CD4-positive, alpha-beta T cell (primary cell): ENCODE measurements around the gene AUNIP. TPM values are rescaled to one million over a fixed set of nuclear protein-coding genes. Genes with fewer than 3 reads are reported as not detected.

Experiments
- ATAC-seq: fragments of 200-7000 bp; cut with Tn5 transposase; one replicate; pipeline ENCODE4 v1.10.0; 2022; ENCODE audit warnings: mild to moderate bottlenecking; ENCODE audit not compliant: poor library complexity
- CTCF ChIA-PET: fragments of 350-600 bp; sonication (Branson Sonifier 250); formaldehyde crosslinking; loops from one replicate; lab custom pipeline; 2021; ENCODE audit warnings: antibody characterized with exemption, inconsistent platforms; lab: Charles Lee
- POLR2A ChIA-PET: fragments of 350-600 bp; sonication (Branson Sonifier 250); formaldehyde crosslinking; loops from one replicate; lab custom pipeline; 2021; ENCODE audit warnings: antibody characterized with exemption, inconsistent platforms; lab: Charles Lee
- DNase-seq, 14 experiments: peaks; one replicate each; pipeline ENCODE4 v3.0.0-alpha.2; 2013 to 2020; ENCODE audit warnings: mixed read lengths in 2 of 14
- H3K27ac ChIP-seq, 2 donors: one replicate each; pipeline versions ENCODE4 v1.5.1 to v1.7.0; 2013; ENCODE audit warnings: low read length in 2 of 2, low read depth in 1 of 2, mild to moderate bottlenecking in 1 of 2
- H3K27me3 ChIP-seq, 2 experiments: 1 replicate in 1 of 2; 2 replicates in 1 of 2; pipeline versions ENCODE4 v1.6.1 to v1.7.0; 2013; ENCODE audit warnings: low read length in 2 of 2, control low read depth in 1 of 2, mild to moderate bottlenecking in 1 of 2, moderate library complexity in 1 of 2; ENCODE audit not compliant: insufficient read depth in 2 of 2, control insufficient read depth in 1 of 2
- H3K36me3 ChIP-seq: one replicate; pipeline ENCODE4 v1.6.1; 2013; ENCODE audit warnings: low read length, control low read depth; ENCODE audit not compliant: insufficient read depth
- H3K4me1 ChIP-seq: one replicate; pipeline ENCODE4 v1.6.1; 2013; ENCODE audit warnings: low read length, control low read depth; ENCODE audit not compliant: insufficient read depth
- H3K4me3 ChIP-seq: one replicate; pipeline ENCODE4 v1.5.1; 2013; ENCODE audit warnings: mild to moderate bottlenecking, low read length, moderate library complexity
- H3K9me3 ChIP-seq, 2 experiments: 1 replicate in 1 of 2; 2 replicates in 1 of 2; pipeline versions ENCODE4 v1.6.1 to v1.7.0; 2013; ENCODE audit warnings: low read length in 2 of 2, mild to moderate bottlenecking in 2 of 2, control low read depth in 1 of 2, moderate library complexity in 1 of 2; ENCODE audit not compliant: control insufficient read depth in 1 of 2, insufficient read depth in 1 of 2
- H3K27ac Mint-ChIP-seq: one replicate; pipeline ENCODE4 v1.8.0; 2020; ENCODE audit warnings: mixed read lengths
- H3K27me3 Mint-ChIP-seq: one replicate; pipeline ENCODE4 v1.8.0; 2021; ENCODE audit warnings: mixed read lengths
- H3K36me3 Mint-ChIP-seq: one replicate; pipeline ENCODE4 v1.8.0; 2021; ENCODE audit warnings: low read depth, mixed read lengths
- H3K4me1 Mint-ChIP-seq: one replicate; pipeline ENCODE4 v1.8.0; 2021; ENCODE audit warnings: low read depth, mixed read lengths
- H3K4me3 Mint-ChIP-seq: one replicate; pipeline ENCODE4 v1.8.0; 2020; ENCODE audit warnings: mild to moderate bottlenecking, mixed read lengths
- H3K9me3 Mint-ChIP-seq: one replicate; pipeline ENCODE4 v1.8.0; 2020; ENCODE audit warnings: mixed read lengths
- intact Hi-C, 2 experiments: fragments of 100-400 bp; cut with DNase I in 1 of 2; cut with micrococcal nuclease in 1 of 2; formaldehyde crosslinking; loops; one replicate each; pipeline versions ENCODE4 v1.15.1 to v1.9.0; 2023 to 2025; cut with DNase I, micrococcal nuclease
- total RNA-seq, 174 experiments: library from RNA in 2 of 174; stranded (reverse) in 2 of 174; gene quantifications; one replicate each; pipeline ENCODE4 v1.2.3 and lab custom pipeline; 2021 to 2026
- TF ChIP-seq, protein P1 (sequence below): fragments of 200-600 bp; IDR thresholded peaks from one replicate; pipeline ENCODE4 v1.8.0; 2022; ENCODE audit warnings: antibody characterized with exemption, mild to moderate bottlenecking

The AUNIP gene
- total RNA-seq, 2 experiments from 2014 or later: not detected

DNA sequence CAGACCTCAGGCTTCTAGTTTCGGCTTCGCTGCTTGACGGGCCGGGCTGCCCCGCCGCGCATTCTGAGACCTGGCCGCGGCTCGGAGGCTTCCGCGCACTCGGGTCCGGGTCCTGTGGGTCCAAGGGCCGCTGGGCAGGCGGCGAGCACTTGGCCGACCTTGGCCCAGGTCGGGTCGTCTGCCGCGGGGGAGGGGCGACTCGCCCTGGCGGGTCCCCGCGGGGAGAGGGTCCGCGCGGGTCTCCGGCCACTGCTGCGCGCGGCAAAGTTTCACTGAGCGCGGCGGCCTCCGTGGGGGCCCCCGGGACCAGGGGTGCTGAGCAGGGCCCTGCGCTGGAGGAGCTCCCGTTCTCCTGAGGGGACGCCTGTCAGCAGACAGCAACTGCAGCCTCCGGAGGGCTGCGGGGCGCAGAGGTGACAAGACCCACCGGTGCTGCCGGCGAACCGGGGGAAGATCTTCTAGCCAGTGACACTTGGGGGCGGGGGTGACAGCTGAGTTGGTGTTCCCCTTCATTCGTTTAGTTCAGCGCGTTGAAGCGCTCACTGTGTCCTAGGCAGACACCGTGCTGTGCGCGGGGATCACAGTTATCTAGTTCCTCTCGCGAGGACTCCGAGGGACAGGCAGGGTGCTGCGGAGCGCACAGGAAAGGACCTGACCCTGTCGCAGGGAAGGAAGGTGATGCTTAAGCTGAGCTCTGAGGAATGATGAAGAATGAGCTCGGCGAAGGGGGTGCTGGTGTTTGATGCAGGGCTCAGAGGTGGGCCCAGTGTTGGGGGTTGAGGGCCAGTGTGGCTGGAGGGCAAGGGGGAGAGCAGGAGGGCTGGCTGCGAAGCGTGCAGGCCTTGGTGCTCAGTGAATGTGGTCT lies 38.8 kb downstream of the AUNIP start:
- Mint-ChIP-seq H3K4me3 (peak overlapping the region; percentile 98), H3K9me3 (no peaks in the 10 kb centered on the region), H3K36me3 (peaks cover 23% of the 10 kb centered on the region), H3K27ac (peak overlapping the region; percentile 97), H3K27me3 (no peaks in the 10 kb centered on the region), H3K4me1 (peaks cover 50% of the 10 kb centered on the region)
- intact Hi-C loops: loop anchor here in 1 of 2 experiments (1.0 to 5.0 kb wide), 5 partner anchors 38 to 393 kb away; partner anchors contain the start of genes AUNIP, PAFAH2 and PAQR7
- Histone ChIP-seq H3K36me3 (peaks cover under 1% of the 10 kb centered on the region), H3K4me1 (peaks cover 44% of the 10 kb centered on the region), H3K27me3 (no peaks in the 10 kb centered on the region), H3K27ac (peak overlapping the region; percentile 88 to 89), H3K4me3 (peak overlapping the region; percentile 97), H3K9me3 (no peaks in the 10 kb centered on the region)
- DNase-seq: peak; percentile 54 to 89 (median 66)
- POLR2A ChIA-PET: interaction anchor here (0.7 to 3.7 kb wide), 47 partner anchors 10 to 651 kb away, joined by 3 to 43 read pairs (median 5); partner anchors contain the start of genes AUNIP, DHDDS, HMGN2 and PAFAH2
- TF ChIP-seq, protein P1, sequence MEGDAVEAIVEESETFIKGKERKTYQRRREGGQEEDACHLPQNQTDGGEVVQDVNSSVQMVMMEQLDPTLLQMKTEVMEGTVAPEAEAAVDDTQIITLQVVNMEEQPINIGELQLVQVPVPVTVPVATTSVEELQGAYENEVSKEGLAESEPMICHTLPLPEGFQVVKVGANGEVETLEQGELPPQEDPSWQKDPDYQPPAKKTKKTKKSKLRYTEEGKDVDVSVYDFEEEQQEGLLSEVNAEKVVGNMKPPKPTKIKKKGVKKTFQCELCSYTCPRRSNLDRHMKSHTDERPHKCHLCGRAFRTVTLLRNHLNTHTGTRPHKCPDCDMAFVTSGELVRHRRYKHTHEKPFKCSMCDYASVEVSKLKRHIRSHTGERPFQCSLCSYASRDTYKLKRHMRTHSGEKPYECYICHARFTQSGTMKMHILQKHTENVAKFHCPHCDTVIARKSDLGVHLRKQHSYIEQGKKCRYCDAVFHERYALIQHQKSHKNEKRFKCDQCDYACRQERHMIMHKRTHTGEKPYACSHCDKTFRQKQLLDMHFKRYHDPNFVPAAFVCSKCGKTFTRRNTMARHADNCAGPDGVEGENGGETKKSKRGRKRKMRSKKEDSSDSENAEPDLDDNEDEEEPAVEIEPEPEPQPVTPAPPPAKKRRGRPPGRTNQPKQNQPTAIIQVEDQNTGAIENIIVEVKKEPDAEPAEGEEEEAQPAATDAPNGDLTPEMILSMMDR: no peak
- CTCF ChIA-PET: interaction anchor here (0.8 to 1.7 kb wide), 7 partner anchors 10 to 414 kb away, joined by 3 to 7 read pairs (median 3); partner anchors contain the start of genes CEP85 and PAQR7
- ATAC-seq: peak; percentile 69

DNA sequence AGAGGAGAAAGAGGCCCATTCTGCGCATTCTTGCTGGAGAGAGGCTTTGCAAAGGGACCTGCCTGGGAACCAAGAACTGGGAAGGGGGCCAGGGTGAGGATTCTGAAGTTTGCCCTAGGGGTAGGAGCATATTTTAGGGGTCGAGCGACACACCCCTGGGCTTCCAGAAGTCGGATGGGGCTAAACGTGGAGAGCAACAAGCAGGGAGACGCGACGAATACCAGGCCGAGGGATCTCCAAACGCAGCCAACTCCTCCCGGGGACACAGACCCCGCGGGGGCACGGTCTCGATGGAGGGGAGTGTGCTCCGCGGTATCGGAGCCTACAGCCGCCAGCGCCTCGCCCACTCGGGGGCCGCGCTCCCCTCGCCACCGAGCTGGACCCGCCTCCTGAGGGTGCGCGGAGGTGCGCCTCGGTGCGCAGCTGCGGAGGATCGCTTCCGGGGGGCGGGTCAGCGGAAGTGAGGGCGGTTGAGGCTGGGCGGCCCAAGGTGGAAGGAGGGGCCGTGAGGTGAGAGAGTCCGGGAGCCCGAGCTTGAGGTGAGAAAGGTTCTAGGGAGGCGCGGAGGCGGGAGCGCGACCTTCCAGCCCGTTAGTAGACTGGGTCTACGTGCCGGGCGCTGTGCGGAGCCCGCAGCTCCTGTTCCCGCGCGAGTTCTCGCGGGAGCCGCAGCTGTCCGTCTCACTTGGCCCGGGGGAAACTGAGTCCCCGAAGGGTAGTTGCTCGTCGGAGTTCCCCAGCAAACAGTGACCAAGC lies 39.6 kb downstream of the AUNIP start, which contains the start of gene MTFR1L:
TSS of gene MTFR1L (plus strand) at position 464 of the 756 bp plus-strand sequence. CDS start 3,151 bp downstream, outside the sequence.
- ATAC-seq (peak; percentile 85), DNase-seq (peak; percentile 87 to 97 (median 93))
- peak within 1 kb of the TSS; percentile 97 for H3K4me3 ChIP-seq
- TF ChIP-seq, protein P1: no peak
- H3K9me3 Mint-ChIP-seq: no peaks in the 10 kb centered on the region
- peaks cover 2% of the 10 kb centered on the region for H3K36me3 ChIP-seq
- intact Hi-C loops: loop anchor here (1.0 to 5.0 kb wide), 6 partner anchors 39 to 572 kb away; partner anchors contain the start of genes AUNIP (in 1 of the 2), PAFAH2 (in 1 of the 2), PAQR7 (in 1 of the 2) and RSRP1 (in 1 of the 2)
- CTCF ChIA-PET: interaction anchor here (1.3 to 1.7 kb wide), 4 partner anchors 9 to 415 kb away, joined by 3 to 7 read pairs (median 5); partner anchors contain the start of genes CEP85 and PAQR7
- H3K4me1 ChIP-seq: peaks cover 44% of the 10 kb centered on the region
- no peaks in the 10 kb centered on the region for H3K9me3 ChIP-seq
- H3K27ac Mint-ChIP-seq: peak within 1 kb of the TSS; percentile 97
- H3K27me3 ChIP-seq: no peaks in the 10 kb centered on the region
- H3K27me3 Mint-ChIP-seq: no peaks in the 10 kb centered on the region
- H3K27ac ChIP-seq: peak within 1 kb of the TSS; percentile 88 to 89
- POLR2A ChIA-PET: interaction anchor here (0.6 to 3.7 kb wide), 50 partner anchors 9 to 652 kb away, joined by 3 to 43 read pairs (median 5); partner anchors contain the start of genes AUNIP, HMGN2, PAFAH2 and PAQR7
- peaks cover 49% of the 10 kb centered on the region for H3K4me1 Mint-ChIP-seq
- H3K36me3 Mint-ChIP-seq: peaks cover 27% of the 10 kb centered on the region
- H3K4me3 Mint-ChIP-seq: peak within 1 kb of the TSS; percentile 98
